GM19397 (cell line): Measurements from ENCODE around the gene CMTR2.
"Not testable (repeated sequence)": the region's sequence is repeated elsewhere in the genome, so short reads cannot be mapped to it uniquely, and the experiment has no call there.

Experiments
- ATAC-seq: cut with Tn5 transposase; IDR thresholded peaks from one replicate; pipeline ENCODE4 v1.9.1; 2021; ENCODE audit warnings: mild to moderate bottlenecking, moderate library complexity; ENCODE audit not compliant: unreplicated experiment

CMTR2 gene

GRCh38 chr16:71288890-71289731 is at the start of gene CMTR2:
CMTR2 (minus strand) TSS chr16:71289402; CDS start chr16:71285920, 3,482 bp downstream.
- peak; percentile 95 for ATAC-seq

GRCh38 chr16:71338632-71339031 is 49.4 kb upstream of the CMTR2 start:
- no peak for ATAC-seq

- no peak for ATAC-seq
Observed at GRCh38 chr16:71338193-71338592, 49.0 kb upstream of the CMTR2 start.

- ATAC-seq: no peak
Observed at GRCh38 chr16:71337631-71338030, 48.4 kb upstream of the CMTR2 start.

- no peak for ATAC-seq
Observed at GRCh38 chr16:71328151-71328550, 38.9 kb upstream of the CMTR2 start.

- no peak for ATAC-seq
Observed at GRCh38 chr16:71327720-71328119, 38.5 kb upstream of the CMTR2 start.

- ATAC-seq: no peak
Observed at GRCh38 chr16:71319999-71320398, 30.8 kb upstream of the CMTR2 start.

- no peak for ATAC-seq
Observed at GRCh38 chr16:71315269-71315668, 26.1 kb upstream of the CMTR2 start.

- not testable (repeated sequence) for ATAC-seq
Observed at GRCh38 chr16:71313591-71313990, 24.4 kb upstream of the CMTR2 start.

- no peak for ATAC-seq
Observed at GRCh38 chr16:71311553-71312158, 22.5 kb upstream of the CMTR2 start.

GRCh38 chr16:71303938-71304337 is 14.7 kb upstream of the CMTR2 start:
- ATAC-seq: no peak

GRCh38 chr16:71297341-71297634 is 8.1 kb upstream of the CMTR2 start:
- no peak for ATAC-seq

- no peak for ATAC-seq
Observed at GRCh38 chr16:71296584-71297340, 7.6 kb upstream of the CMTR2 start.

GRCh38 chr16:71295950-71296349 is 6.7 kb upstream of the CMTR2 start:
- no peak for ATAC-seq

- ATAC-seq: no peak
Observed at GRCh38 chr16:71293919-71294318, 4.7 kb upstream of the CMTR2 start.

GRCh38 chr16:71292095-71292494 is 2.9 kb upstream of the CMTR2 start:
- ATAC-seq: not testable (repeated sequence)

- no peak for ATAC-seq
Observed at GRCh38 chr16:71289732-71290062, 495 bp upstream of the CMTR2 start.

GRCh38 chr16:71288570-71288889 is 672 bp downstream of the CMTR2 start:
- ATAC-seq: no peak

GRCh38 chr16:71287911-71288310 is 1.3 kb downstream of the CMTR2 start:
- ATAC-seq: no peak

GRCh38 chr16:71287454-71287853 is 1.7 kb downstream of the CMTR2 start:
- no peak for ATAC-seq

- ATAC-seq: no peak
Observed at GRCh38 chr16:71283612-71284011, 5.6 kb downstream of the CMTR2 start.

- ATAC-seq: no peak
Observed at GRCh38 chr16:71282943-71283342, 6.3 kb downstream of the CMTR2 start.
